Natural killer cell (primary cell): ENCODE results near the gene ARMC5. TPM values are rescaled to one million over a fixed set of nuclear protein-coding genes. Genes with fewer than 3 reads are reported as not detected.

ENCODE experiments used
- ATAC-seq, 3 donors: fragments of 150-1000 bp in 2 of 3; fragments of 200-7000 bp in 1 of 3; cut with Tn5 transposase; 1 replicate in 1 of 3; 2 replicates in 2 of 3; pipeline ENCODE4 v1.10.0; 2021; ENCODE audit warnings: mild to moderate bottlenecking in 2 of 3, moderate library complexity in 2 of 3
- DNase-seq, 2 donors: peaks; one replicate each; pipeline versions ENCODE4 v3.0.0 to v3.0.0-alpha.2; 2013 to 2021; ENCODE audit warnings: mixed read lengths in 1 of 2
- H3K27ac ChIP-seq: one replicate; pipeline ENCODE4 v1.5.1; 2013; ENCODE audit warnings: mild to moderate bottlenecking, low read length
- H3K27me3 ChIP-seq: one replicate; pipeline ENCODE4 v1.6.1; 2013; ENCODE audit warnings: low read length; ENCODE audit not compliant: control insufficient read depth, insufficient read depth
- H3K36me3 ChIP-seq: one replicate; pipeline ENCODE4 v1.6.1; 2013; ENCODE audit warnings: low read length; ENCODE audit not compliant: control insufficient read depth, insufficient read depth
- H3K4me1 ChIP-seq: one replicate; pipeline ENCODE4 v1.6.1; 2013; ENCODE audit warnings: low read length; ENCODE audit not compliant: control insufficient read depth, insufficient read depth
- H3K4me3 ChIP-seq: one replicate; pipeline ENCODE4 v1.5.1; 2013; ENCODE audit warnings: low read length
- H3K9me3 ChIP-seq: one replicate; pipeline ENCODE4 v1.6.1; 2013; ENCODE audit warnings: low read length; ENCODE audit not compliant: control insufficient read depth, insufficient read depth
- H3K27ac Mint-ChIP-seq, 2 donors: one replicate each; pipeline ENCODE4 v1.8.0; 2022; ENCODE audit warnings: mild to moderate bottlenecking in 2 of 2, mixed read lengths in 2 of 2, moderate library complexity in 1 of 2
- H3K27me3 Mint-ChIP-seq, 2 donors: one replicate each; pipeline ENCODE4 v1.8.0; 2022; ENCODE audit warnings: low read depth in 2 of 2, mixed read lengths in 2 of 2
- H3K36me3 Mint-ChIP-seq: one replicate; pipeline ENCODE4 v1.8.0; 2022; ENCODE audit warnings: mixed read lengths
- H3K4me1 Mint-ChIP-seq, 2 donors: one replicate each; pipeline ENCODE4 v1.8.0; 2022; ENCODE audit warnings: mixed read lengths in 2 of 2
- H3K4me3 Mint-ChIP-seq: one replicate; pipeline ENCODE4 v1.8.0; 2022; ENCODE audit warnings: mild to moderate bottlenecking, moderate library complexity, mixed read lengths
- H3K9me3 Mint-ChIP-seq, 2 donors: one replicate each; pipeline ENCODE4 v1.8.0; 2022; ENCODE audit warnings: mixed read lengths in 2 of 2
- WGBS: methylation state at CpG from one replicate; pipeline ENCODE4 v1.1.7; 2013; ENCODE audit warnings: missing lambda C conversion rate; ENCODE audit not compliant: insufficient coverage; 5-methylcytosine and 5-hydroxymethylcytosine counted together
- intact Hi-C: fragments of 100-400 bp; cut with micrococcal nuclease; formaldehyde crosslinking; loops from one replicate; pipeline ENCODE4 v1.14.2; 2022
- total RNA-seq, 4 donors: library from RNA; stranded (reverse); fragments of 120-200 nt in 1 of 4; gene quantifications; one replicate each; pipeline versions ENCODE4 v1.2.3 to v1.2.4, GENCODE V29; 2013 to 2022
- TF ChIP-seq, protein P1 (sequence below): fragments of 200-600 bp; IDR thresholded peaks from one replicate; pipeline ENCODE4 v1.8.0; 2022; ENCODE audit warnings: antibody characterized with exemption

Gene ARMC5
- total RNA-seq, 3 donors from 2014 or later (not counting 1 experiment from before 2014, with no cell fraction given), result 10.4 to 22.8 (median 16.6) TPM

DNA sequence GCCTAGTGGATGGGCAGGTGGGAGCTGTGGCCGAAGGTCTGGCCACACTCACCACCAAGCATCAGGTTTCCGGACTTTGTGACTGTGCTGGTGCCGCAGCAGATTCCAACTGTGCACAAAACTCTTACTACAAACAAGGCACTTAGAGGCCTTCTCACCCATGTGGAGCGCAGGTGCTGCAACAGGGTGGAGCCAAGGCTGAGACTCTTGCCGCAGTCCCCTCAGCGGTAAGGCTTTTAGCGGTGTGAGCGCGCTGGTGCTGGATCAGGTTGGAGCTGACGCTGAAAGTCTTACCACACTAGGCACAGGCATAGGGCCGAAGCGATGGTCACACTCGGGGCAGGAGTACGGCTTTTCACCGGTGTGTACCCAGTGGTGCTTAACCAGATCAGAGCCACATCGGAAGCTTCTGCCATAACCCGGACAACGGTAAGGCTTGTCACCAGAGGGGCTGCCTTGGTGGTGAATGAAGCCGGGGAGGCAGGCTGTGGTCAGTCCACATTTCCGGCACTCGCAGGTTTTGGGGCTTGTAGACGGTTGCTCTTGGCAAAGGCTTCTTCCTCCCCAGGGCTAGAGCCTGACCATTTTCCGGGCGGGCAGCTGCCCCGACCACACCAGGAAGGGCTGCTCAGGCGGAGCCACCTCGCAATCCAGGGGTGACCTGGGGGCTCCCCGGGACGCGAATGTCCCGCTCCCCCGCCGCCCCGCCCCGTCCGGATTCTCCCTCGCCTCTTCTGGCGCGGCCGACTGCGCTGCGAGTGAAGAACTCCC, 1.0 kb upstream of the ARMC5 start:
- DNase-seq (peak; percentile 62 to 81), ATAC-seq (peak; percentile 1 to 11 (median 4))
- H3K4me1 ChIP-seq, result peaks cover 65% of the 10 kb centered on the region
- no peaks in the 10 kb centered on the region for H3K36me3 Mint-ChIP-seq
- H3K4me3 ChIP-seq, result peak overlapping the region; percentile 85
- no peaks in the 10 kb centered on the region for H3K27me3 Mint-ChIP-seq
- H3K9me3 Mint-ChIP-seq, result no peaks in the 10 kb centered on the region
- H3K27ac Mint-ChIP-seq, result peak overlapping the region; percentile 94 to 97
- H3K9me3 ChIP-seq, result no peaks in the 10 kb centered on the region
- H3K4me1 Mint-ChIP-seq, result peaks cover 30 to 43% of the 10 kb centered on the region in 2 donors
- intact Hi-C loops, result loop anchor here (5.0 to 10.0 kb wide), 2 partner anchors 257 to 414 kb away; partner anchors contain the start of gene ZNF267
- H3K27me3 ChIP-seq, result no peaks in the 10 kb centered on the region
- H3K4me3 Mint-ChIP-seq, result peak overlapping the region; percentile 94
- H3K36me3 ChIP-seq, result peaks cover 16% of the 10 kb centered on the region
- H3K27ac ChIP-seq, result peak overlapping the region; percentile 97
- under 1% methylated on average over 42 of the region's 42 CpGs for WGBS
- TF ChIP-seq, protein P1, sequence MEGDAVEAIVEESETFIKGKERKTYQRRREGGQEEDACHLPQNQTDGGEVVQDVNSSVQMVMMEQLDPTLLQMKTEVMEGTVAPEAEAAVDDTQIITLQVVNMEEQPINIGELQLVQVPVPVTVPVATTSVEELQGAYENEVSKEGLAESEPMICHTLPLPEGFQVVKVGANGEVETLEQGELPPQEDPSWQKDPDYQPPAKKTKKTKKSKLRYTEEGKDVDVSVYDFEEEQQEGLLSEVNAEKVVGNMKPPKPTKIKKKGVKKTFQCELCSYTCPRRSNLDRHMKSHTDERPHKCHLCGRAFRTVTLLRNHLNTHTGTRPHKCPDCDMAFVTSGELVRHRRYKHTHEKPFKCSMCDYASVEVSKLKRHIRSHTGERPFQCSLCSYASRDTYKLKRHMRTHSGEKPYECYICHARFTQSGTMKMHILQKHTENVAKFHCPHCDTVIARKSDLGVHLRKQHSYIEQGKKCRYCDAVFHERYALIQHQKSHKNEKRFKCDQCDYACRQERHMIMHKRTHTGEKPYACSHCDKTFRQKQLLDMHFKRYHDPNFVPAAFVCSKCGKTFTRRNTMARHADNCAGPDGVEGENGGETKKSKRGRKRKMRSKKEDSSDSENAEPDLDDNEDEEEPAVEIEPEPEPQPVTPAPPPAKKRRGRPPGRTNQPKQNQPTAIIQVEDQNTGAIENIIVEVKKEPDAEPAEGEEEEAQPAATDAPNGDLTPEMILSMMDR, result no peak

DNA sequence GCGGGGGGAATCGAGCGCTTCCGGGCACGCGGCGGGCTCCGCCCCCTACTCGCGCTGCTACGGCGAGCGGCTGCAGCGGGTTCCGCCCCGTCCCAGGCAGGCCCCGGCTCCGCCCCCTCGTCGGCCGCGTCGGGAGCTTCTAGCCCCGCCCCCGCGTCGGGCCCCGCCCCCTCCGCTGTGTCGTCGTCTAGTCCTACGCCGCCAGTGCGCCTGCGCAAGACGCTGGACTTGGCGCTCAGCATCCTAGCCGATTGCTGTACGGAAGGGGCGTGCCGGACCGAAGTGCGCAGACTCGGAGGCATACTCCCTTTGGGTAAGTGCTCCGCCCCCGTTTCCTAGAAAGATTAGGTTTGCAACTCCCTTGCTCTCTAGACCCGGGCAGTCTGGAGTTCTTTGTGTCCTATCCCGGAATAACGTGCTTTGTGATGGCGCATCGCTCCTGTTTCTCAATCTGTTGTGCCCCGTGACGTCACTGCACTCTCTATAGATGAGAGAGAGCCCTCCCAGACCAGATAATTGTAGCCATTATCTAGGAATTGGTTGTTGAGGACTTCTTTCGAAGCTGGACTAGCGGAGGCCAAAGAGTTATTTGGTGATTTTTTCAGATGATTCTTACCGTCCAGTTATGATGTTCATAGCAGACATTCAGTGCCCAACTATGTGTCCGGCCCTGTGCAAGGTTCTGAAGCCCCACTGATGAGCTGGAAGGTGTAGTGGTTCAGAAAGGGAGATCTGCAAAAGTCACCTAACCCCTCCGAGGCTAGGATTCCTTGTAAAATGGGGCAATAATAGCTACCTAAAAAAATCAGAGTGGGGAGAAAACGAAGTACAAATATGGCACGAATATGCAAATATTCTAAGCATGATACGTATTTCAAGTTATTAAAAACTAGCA, 633 bp downstream of the ARMC5 start:
- Mint-ChIP-seq H3K4me1 (peaks cover 25 to 37% of the 10 kb centered on the region in 2 donors), H3K4me3 (peak overlapping the region; percentile 94), H3K27me3 (no peaks in the 10 kb centered on the region), H3K36me3 (no peaks in the 10 kb centered on the region), H3K27ac (peak overlapping the region; percentile 94 to 97), H3K9me3 (no peaks in the 10 kb centered on the region)
- WGBS, result 4% methylated on average over 61 of the region's 61 CpGs
- H3K27me3 ChIP-seq, result no peaks in the 10 kb centered on the region
- peak overlapping the region; percentile 97 for H3K27ac ChIP-seq
- peaks cover 24% of the 10 kb centered on the region for H3K36me3 ChIP-seq
- no peaks in the 10 kb centered on the region for H3K9me3 ChIP-seq
- ATAC-seq (peak; percentile 79 to 94 (median 80)), DNase-seq (peak; percentile 100)
- TF ChIP-seq, protein P1, result no peak
- H3K4me1 ChIP-seq, result peaks cover 51% of the 10 kb centered on the region
- peak overlapping the region; percentile 85 for H3K4me3 ChIP-seq
- intact Hi-C loops, result loop anchor here (1.0 to 10.0 kb wide), 5 partner anchors 95 to 427 kb away; partner anchors contain the start of genes FUS, STX4 and ZNF267

GRCh38 chr16:31460582-31461002, 1.3 kb downstream of the ARMC5 start:
- Mint-ChIP-seq H3K9me3 (no peaks in the 10 kb centered on the region), H3K27me3 (no peaks in the 10 kb centered on the region), H3K27ac (peak overlapping the region; percentile 94 to 97), H3K4me3 (peak overlapping the region; percentile 94), H3K36me3 (no peaks in the 10 kb centered on the region), H3K4me1 (peaks cover 19 to 30% of the 10 kb centered on the region in 2 donors)
- ATAC-seq, result no peak
- Histone ChIP-seq H3K27me3 (no peaks in the 10 kb centered on the region), H3K9me3 (no peaks in the 10 kb centered on the region), H3K27ac (no peak overlapping the region), H3K4me3 (no peak overlapping the region), H3K4me1 (peaks cover 45% of the 10 kb centered on the region), H3K36me3 (peaks cover 28% of the 10 kb centered on the region)
- intact Hi-C loops, result no loop called here
- WGBS, result 68% methylated on average over 5 of the region's 8 CpGs
- TF ChIP-seq, protein P1, result peak; percentile 67
- DNase-seq, result peak in 1 of 2 donors; percentile 73
